HG02884 (cell line): Measurements from ENCODE around the gene NOTCH2.
"Not testable (repeated sequence)": the region's sequence is repeated elsewhere in the genome, so short reads cannot be mapped to it uniquely, and the experiment has no call there.

Source experiments
- ATAC-seq: cut with Tn5 transposase; IDR thresholded peaks from one replicate; pipeline ENCODE4 v1.9.1; 2021; ENCODE audit warnings: mild to moderate bottlenecking, moderate library complexity; ENCODE audit not compliant: unreplicated experiment

NOTCH2 gene

DNA sequence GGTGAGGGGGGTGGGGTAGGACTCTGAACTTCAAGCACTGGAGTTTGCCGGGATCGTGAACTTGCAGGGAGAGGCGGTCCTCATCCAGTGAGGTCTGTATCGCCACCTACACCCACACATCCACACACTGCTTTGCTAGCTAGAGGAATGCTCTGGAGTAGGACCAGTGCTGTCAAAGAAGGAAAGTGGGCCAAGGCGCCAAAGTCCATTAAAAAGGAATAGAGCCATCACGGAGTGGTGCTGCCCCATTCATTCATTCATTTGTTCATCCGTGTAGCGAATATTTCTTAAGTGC lies 405 bp upstream of the NOTCH2 start:
- ATAC-seq = not testable (repeated sequence)

DNA sequence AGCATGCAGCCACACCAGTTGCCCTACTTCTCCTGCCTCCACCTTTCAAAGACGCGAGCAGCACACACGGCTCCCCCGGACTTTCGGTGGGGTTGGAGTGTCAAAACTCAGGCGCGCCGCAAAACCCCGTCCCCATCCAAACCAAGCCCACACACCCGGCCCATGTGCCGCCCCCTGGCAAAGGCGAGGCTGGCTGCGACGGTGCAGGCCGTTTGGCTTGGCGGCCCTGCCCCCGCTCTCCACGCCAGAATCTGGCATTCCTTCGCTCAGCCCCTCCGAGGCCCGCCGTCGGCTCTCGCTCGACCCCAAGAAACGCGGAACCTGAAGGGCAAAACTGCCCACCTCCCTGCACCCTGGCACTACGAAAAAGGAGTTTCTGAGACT lies 787 bp downstream of the NOTCH2 start:
- not testable (repeated sequence) for ATAC-seq

DNA sequence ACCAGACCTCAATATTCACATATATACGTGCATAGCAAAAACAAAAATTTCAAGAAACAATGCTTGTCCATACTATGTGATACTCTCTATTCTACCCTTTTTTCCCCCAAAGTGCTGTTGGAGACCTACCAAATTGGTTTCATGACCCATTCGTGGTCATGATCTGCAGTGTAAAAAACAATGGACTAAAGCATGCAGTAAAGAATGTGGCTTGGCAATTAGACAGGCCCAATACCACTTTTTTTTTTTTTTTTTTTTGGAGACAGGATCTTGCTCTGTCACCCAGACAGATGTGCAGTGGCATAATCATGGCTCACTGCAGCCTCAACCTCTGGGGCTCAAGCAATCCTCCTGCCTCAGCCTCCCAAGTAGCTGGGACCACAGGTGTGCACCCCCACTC lies 21.3 kb downstream of the NOTCH2 start:
- ATAC-seq = not testable (repeated sequence)

DNA sequence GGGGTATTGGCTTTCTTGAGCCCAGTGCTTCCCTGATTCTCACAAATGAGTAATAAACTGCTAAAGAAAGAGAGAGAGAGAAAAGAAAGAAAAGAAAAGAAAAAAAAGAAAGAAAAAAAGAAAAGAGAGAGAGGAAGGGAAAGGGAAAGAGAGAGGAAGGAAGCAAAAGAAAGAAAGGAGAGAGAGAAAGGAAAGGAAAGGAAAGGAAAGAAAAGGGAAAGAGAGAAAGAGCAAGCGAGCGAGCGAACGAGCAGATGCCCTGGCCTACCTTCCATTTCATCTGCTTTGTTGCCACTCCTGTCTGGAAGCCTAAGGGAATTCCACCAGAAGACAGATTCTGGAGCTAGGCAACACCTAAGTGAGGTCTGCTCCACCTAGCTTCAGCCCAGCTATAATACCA lies 27.7 kb downstream of the NOTCH2 start:
- not testable (repeated sequence) for ATAC-seq

DNA sequence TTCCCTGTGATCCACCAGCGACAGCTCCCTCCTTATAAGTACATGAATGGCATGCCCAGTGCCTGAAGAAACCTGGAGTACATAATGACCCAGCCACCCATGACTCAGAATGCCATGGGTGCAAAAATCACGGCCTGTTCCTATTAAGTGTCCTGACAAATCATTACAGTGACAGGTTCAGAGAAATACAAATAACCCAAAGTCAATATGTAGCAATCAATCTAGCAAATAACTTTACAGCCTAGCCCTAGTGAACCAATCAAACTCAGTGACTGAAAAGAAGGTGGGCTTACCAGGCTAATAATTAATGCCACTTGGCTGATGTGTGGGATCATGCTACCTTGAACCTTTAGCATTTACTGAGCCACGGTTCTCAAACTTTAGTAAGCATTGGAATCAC lies 37.2 kb downstream of the NOTCH2 start:
- ATAC-seq = not testable (repeated sequence)

DNA sequence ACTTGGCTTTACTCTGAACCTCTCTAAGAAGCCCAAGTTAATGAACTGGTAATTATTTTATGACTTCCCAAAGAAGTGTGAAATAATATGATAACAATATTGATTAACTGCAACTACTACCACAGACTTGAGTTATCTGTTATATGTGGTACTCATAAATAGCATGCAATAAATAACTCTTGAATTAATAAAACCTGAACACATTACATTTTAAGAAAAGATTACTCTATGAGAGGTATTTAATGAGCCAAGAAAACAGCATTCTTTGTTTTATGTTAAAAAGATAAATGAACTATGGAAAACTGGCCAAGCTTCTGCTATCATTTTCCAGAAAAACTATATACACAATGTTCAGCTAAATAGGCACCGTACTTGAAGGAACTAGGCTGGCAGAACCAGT lies 45.7 kb downstream of the NOTCH2 start:
- ATAC-seq = not testable (repeated sequence)

DNA sequence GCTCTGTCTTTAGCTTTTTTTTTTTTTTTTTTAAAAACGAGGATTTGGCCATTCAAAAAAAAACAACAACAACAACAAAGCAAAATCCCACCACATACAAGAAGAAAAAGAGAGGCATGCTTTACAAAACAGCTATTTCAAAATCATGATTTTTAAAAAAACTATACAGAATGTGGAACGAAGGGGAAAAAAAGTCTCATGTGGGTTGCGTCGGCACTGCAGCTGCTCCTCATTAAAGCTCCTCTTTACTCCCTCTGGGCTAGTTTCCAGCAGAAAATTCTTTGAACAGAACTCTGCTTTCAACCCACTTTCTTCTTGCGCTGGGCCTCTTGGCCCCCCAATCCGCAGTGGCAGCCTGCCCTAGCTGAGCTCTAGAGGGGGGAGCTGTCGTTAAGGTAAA lies 54.5 kb downstream of the NOTCH2 start:
- not testable (repeated sequence) for ATAC-seq

DNA sequence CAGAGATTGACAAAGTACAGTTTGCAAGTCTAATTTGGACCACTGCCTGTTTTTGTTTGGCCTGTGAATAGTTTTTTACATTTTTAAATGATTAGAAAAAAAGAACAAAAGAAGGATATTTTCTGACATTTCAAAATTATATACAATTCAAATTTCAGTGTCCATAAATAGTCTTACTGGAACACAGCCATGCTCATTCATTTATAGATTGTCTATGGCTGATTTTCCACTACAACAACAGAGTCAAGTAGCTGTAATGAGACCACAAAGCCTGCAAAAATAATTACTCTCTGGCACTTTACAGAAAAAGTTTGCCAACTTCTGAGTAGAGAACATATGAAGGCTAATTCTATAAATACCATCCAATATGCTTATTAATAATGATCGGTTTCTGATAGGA lies 61.1 kb downstream of the NOTCH2 start:
- not testable (repeated sequence) for ATAC-seq

DNA sequence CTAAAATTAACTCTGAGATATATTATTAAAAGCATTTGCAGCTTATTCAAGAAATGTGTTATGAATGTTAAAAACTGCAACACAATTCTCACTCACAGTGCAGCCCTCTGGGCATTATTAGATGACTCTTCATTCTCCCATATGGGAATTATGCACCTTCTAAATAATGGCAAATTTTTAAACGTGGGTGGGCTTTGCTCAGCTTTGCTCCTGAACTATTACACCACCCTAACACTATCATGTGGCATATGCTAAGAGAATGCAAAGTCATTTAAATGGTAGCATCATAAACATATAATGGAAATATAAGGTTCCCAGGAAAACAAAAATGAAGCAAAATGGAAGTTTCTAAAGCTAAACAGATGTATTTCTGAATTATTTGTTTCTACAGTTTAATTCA lies 61.6 kb downstream of the NOTCH2 start:
- not testable (repeated sequence) for ATAC-seq

DNA sequence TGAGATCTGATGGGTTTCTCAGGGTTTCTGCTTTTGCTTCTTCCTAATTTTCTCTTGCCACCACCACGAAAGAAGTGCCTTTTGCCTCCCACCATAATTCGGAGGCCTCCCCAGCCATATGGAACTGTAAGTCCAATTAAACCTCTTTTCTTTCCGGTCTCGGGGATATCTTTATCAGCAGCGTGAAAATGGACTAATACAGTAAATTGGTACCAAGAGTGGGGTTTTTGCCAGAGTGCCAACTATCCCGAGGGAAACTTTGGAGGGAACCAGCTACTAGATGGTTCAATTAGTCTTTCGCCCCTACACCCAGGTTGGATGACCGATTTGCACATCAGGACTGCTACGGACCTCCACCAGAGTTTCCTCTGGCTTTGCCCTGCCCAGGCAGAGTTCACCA lies 68.4 kb downstream of the NOTCH2 start:
- not testable (repeated sequence) for ATAC-seq

DNA sequence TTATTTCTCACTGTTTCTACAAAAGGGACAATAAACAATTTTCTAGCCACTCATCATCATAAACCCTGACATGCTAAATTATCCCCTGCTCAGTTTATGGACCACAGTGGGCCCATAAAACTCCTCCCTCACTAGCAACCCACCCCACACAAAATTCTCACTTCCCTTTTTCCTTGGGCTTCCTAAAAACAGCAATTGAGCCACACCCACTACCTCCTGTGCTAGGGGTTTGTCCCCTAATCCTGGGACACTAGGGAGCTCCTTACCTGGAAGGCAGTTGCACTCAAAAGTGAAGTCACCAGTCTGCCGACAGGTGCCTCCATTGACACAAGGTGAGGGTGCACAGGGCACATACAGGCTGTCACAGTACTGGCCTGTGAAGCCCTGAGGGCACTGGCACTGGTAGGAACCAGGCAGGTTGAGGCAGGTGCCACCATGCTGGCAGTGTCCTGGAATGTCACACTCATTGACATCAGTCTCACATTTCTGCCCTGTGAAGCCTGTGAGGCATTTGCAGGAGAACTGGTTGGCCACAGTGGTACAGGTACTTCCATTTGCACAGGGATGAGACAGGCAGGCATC lies 72.6 kb downstream of the NOTCH2 start:
- ATAC-seq = not testable (repeated sequence)

DNA sequence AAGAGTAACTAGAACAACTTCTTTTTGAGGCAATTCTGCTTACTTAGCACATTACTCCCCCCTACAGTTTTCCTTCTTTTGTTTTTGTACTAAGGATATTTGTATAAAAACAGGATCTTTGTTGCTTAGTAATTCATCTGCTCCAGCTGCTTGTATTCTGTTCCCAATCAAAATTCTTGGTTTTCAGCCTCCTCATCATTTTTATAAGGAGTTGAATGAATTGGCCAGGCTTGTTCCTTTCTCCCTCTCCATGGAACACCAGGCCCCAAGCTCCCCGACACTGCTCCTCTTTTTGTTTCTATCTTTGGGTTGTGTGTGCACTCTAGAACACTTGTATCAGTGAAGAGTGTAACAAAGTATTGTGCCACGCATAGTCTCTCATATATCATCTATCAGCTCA lies 73.5 kb downstream of the NOTCH2 start:
- ATAC-seq = not testable (repeated sequence)

DNA sequence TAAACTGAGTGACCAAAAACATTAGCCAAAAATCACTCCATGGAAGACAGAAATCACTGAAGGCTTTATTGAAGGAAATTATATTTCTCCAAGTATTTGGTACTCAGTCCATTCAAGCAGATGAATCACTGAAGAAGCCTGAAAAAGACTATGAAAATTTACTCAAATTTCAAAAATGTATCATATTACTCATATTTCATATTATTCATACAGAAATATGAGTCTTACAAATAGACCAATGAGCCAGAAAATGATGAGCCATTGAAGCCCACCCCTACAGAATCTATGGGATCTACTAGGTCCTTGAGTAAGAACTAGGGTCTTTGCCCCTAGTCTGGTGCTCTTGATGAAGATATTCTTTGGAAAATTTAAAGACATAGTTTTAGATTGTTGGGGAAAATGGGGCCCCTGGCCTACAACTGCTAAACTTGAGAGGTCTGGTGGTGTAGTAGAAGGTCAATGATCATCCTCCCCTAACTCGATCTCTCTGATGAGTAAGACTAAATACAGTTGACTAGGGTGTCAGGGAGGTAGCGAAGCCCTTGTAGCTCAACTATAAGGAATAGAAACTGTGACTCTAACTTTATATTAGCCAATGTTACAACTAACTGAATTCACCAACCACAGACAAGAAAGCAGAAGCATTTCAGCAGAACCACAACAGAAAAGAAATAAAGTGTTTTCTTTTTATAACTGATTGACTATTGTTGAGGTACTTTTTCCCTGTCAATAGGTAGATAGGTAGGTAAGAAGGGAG lies 81.0 kb downstream of the NOTCH2 start:
- ATAC-seq = no peak

DNA sequence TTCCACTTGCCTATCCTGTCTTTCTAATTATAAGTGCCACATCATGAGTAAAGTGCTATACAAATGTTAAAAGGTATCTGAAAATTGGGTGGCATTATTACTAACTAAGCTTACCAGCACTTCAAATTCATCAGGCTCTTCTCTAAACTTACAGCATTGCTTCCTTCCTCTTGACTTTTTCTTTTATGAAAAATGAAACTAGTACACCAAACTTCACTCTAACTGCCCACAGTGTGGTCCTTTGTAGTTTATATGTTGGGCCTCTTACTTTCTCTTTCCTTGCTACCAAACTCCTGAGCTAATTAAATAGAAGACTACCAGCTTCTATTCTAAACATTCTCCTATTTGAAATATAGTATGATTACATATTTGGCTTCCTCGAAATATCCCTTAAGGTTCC lies 81.8 kb downstream of the NOTCH2 start:
- ATAC-seq = peak; percentile 64

DNA sequence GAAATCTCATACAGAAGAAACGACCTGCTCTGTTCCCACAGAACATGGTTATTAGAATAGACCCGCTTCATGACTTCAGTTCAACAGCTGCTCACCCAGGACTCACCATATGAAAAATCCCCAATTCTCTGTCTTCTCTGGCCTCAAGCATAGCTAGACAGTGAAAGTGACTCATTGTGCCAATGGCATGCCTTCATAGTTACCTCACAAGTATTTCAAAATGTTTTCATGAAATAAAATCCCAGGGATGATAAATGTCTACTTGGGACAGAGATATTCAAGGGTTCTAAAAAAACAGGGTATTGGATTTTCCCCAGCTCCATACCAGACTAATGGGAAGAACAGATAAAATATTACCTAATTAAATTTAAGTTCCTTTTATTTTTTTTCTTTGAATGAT lies 82.3 kb downstream of the NOTCH2 start:
- ATAC-seq = no peak

DNA sequence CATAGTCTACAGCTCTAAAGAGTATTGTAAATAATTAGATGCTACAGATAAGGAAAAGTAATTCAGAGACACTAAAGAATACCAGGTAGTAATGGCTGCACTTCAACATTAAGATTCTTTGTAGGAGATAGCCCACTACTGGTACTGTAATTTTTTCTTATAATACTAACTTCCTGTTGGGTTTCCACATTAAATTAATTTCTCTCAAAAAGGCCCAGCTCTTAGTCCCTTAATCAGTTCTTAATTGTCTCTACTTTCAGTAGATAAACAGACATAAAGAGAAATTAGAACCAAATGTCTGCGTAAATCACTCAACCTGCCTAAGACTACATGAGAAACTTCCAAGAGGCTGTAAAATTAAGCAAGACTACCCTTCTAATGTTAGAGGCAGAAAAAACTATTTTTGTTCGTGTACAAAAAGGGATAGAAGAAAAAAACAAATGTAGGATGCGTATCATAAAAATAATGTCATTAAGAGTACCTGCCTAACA lies 83.4 kb downstream of the NOTCH2 start:
- ATAC-seq = no peak

DNA sequence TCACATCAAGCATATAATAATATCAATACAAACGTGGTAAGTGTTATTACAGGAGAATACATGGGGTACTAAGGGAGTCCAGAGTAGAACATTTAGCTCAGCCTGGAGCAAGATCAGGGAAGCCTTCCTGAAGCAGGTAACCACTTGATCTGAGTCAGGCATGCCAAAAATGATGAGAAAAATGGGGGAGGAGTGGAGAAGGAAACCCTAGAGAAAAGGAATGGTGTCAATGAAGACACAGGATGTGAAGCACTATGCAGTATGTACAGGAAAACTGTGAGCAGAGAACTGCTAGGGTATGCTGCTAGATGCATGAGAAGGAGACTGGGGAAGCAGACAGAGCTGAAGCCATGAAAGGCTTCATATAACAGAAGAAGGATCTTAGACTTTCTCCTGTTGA lies 84.7 kb downstream of the NOTCH2 start:
- no peak for ATAC-seq

DNA sequence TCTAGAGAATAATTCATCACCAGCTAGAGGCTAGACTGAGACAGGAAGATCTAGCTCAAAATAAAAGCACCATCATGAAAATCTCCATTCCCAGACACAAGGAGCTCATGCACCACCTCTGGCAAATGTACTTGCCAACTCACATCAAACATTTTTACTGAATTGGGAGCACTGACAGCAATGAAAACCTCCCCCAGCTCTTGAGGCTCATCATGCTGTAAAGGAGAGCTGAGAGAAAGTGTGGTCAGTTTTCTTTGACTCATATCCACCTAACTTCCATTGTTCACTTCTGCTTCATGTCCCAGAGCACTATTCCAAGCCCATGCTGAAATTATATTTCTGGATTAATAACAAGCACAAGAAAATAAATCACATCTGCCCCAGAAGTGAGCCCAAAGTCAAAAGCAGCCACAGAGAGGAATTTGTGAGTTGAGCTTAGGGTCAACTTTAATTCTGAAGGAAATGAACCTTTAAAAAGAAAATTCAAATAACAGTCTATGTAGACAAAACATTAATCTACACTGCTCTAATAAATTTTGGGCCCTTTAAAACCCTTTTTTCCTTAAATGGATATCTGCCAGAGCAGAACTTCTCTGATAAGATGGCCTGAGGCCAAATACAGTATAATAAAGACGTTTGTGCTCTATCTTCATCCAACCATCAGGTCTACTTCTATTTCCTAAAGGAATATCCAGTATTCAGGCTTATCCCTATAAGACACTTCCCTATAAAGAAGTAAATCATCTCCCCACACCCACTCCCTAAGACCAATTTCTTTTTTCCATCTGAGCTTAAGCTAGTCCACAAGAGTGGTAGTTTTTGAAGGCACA lies 87.3 kb downstream of the NOTCH2 start:
- ATAC-seq = no peak

DNA sequence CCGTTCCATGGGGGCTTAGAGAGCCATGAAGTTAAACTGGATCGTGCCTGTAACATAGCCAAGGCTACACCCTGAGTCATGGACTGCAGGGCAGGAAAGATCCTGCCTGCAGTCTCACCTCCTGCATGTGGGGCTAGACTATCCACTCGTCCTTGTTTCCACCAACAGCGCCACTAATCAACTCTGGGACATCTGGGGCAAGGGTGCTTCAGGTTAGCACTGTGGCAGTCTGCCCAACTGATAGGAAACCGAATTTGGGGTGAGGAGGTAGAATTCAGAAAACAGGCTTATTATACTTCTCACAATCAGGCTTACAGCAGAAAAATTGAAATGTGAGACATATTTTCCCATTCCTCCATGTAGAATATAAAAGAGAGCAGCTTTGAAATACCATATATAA lies 88.0 kb downstream of the NOTCH2 start:
- ATAC-seq = no peak

DNA sequence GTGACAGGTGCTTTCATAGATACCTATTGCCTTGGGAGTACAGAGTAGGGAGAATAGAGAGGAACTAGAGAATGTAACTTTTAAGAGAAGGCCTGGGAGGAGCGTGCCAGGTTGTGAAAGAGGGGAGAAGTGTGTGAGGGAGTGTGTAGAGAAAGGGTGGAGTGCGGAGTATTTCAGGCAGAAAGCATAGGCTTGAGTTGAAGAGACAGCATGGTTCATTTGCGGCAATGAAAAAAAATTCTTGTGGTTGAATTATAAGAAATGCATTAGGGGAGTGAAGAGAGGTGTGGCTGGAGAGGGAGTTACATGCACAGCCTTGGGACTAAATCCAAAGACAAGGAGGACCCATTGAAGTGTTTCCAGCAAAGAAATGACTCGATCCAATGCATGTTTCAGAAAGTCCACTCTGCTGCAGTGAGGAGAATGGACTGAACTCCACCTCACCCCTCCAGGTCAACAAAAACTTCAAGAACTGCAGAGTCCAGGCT lies 91.4 kb downstream of the NOTCH2 start:
- no peak for ATAC-seq

DNA sequence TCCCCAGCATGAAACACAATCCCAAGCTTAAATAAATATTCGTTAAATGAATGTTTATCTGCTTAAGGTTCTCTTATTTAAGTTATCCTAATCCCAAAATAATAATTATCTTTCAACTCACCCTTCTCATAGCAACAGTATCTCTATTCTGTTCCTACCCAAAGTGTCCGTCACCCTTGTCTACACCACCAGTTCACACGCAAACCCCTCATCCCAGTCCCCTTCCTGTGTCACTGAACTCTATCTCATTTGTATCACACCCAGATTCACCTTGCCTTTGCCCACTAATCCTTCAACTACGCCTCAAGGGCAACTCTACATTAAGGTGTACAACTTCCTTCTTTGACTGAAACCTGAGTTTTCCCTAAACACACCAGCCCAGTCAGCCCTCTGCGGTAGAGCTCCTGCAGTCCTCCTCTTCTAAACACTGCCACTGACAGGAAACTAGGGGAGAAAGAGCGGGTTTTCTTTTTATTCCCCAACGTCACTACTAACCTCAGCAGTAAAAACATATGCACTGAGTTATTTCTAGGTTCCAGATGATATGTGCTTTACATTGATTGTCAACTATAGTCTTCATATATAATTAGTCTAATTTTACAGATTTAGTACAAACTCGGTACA lies 92.2 kb downstream of the NOTCH2 start:
- ATAC-seq = not testable (repeated sequence)
